ENCODE results near the gene RNF38. TPM values are rescaled to one million over a fixed set of nuclear protein-coding genes. Genes with fewer than 3 reads are reported as not detected.

RNF38 gene
- 6.6 and 7.4 TPM in 2 replicates for total RNA-seq

DNA sequence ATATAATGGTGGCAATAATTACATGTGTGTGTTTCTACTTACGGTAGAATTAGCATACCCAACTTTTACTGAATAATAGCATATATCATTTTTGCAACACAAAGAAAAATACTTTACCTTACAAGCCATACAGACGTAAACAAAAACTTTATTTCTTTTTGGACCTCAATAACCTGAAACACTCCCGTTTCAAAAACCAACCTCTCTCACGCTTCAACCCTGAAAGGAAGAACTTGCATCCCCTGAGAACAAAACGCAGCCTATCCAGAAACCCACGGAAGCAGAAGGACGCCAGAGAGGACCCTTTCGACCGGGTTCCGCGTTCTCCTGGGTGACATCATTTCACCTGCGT is at the start of gene RNF38:
RNF38 (minus strand) TSS at position 290 of the 352 bp plus-strand sequence; CDS start at position 129, 161 bp downstream.

Other genes starting within 250 kb of the RNF38 start
- 5.9 and 8.5 TPM in 2 replicates for gene CCIN, start 230.9 kb downstream of the RNF38 start, total RNA-seq
- 289 and 311 TPM in 2 replicates for gene CLTA, start 209.3 kb downstream of the RNF38 start, total RNA-seq
- gene GNE, start 141.8 kb downstream of the RNF38 start, total RNA-seq: 53.0 and 57.9 TPM in 2 replicates
- 17.2 and 64.6 TPM in 2 replicates for gene MELK, start 172.6 kb upstream of the RNF38 start, total RNA-seq